ENCODE results near the gene GSC2.
A peak's percentile ranks its signal among the peaks of the same experiment; 100 is the strongest.
"Not testable (repeated sequence)": the region's sequence is repeated elsewhere in the genome, so short reads cannot be mapped to it uniquely, and the experiment has no call there.

Gene GSC2

DNA sequence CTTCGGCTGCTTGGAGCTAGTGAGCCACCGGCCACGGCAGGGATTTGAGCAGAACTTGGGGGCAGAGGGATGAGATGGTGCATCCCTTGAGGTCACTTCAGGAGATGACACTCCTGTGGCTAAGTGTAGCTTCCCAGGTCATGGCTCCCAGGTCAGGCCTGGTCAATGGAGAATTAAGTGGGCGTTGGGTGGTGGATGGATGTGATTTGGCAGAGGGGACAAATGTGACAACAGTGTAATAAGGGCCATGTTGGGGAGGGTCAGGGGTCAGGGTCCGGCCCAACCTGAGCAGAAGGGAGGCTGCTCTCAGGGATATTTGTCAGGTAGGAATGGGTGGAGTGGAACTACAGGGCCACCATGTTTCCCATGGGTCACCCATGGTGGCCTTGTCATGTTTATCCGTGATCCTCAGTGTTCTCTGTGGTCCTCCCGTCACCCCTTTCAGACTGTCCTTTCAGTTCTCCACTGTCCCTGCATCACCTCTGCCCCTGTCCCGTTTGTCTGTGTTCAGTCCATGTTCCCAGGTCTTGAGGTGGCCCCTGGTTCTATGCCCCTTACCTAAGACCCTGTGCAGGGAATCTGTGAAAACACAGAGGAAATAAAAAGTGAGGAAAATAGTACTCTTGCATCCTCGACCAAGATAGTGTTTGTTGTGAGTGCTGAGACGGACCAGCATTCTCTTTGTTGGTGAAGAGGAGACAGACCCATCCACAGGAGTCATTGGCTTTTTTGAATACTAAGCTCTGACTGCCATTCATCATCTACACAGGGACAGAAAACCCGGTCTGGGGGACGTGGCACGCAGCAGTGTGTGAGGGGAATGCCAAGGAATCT is 22.3 kb upstream of the GSC2 start:
- H3K27me3 Mint-ChIP-seq, result peaks cover 32% of the 10 kb centered on the region
- peaks cover 77% of the 10 kb centered on the region for H3K4me1 Mint-ChIP-seq
- peak overlapping the region; percentile 98 for H3K27ac Mint-ChIP-seq
- H3K4me3 Mint-ChIP-seq, result peak overlapping the region; percentile 82 to 96
- ATAC-seq (no peak), DNase-seq (no peak)
- no peaks in the 10 kb centered on the region for H3K9me3 Mint-ChIP-seq

- ATAC-seq, result no peak
- no peak overlapping the region for H3K27ac Mint-ChIP-seq
- H3K4me3 Mint-ChIP-seq, result peak overlapping the region; percentile 82 to 96
- H3K9me3 Mint-ChIP-seq, result no peaks in the 10 kb centered on the region
- no peak for DNase-seq
- H3K4me1 Mint-ChIP-seq, result peaks cover 52% of the 10 kb centered on the region
- H3K27me3 Mint-ChIP-seq, result peaks cover 50% of the 10 kb centered on the region
These were observed 19.8 kb upstream of the GSC2 start for GRCh38 chr22:19169947-19170318.

DNA sequence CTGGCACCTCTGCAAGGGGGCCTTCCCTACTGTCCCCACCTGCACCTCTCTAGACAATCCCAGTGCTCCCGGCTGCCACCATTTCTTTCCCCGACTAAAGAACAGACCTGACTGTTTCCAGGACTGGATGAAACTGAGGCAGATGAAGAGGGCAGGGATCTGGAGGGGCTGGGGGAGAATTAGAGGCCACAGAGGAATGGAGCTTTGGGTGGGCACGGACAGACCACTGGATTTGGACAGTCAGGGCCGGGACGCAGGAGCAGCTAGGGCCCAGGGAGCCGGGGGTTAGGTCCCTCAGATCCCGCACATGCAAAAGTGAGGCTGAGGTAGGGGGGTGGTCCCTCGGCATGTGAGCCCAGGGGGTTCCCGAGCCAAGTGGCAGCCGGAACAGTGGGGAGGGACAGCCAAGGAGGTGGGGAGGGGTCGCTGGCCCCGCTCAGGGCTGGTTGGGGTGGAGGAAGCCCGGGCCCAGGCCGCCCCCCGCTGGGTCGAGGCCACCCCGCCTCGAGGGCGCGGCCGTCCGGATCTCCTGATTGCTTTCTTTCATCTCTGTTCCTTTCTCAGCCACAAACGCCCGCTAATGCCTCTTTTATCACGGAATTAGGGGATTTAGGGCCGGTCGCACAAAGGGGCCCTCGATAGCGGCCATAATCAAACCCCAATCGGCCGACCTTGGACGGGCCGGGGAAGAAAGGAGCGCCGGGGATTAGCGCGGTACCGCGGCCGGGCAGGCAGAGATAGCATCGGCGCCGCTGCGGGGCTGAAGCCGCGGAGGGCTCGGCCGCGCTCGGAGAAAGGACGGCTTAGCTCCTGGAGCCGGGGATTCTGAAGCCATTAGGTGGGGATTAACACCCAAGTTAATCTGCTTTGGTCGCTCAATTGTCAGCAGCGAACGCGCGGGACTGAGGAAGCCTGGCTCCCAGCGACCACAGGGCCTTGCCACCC is 19.2 kb upstream of the GSC2 start:
- no peak for ATAC-seq
- H3K27me3 Mint-ChIP-seq, result peaks cover 56% of the 10 kb centered on the region
- H3K9me3 Mint-ChIP-seq, result no peaks in the 10 kb centered on the region

DNA sequence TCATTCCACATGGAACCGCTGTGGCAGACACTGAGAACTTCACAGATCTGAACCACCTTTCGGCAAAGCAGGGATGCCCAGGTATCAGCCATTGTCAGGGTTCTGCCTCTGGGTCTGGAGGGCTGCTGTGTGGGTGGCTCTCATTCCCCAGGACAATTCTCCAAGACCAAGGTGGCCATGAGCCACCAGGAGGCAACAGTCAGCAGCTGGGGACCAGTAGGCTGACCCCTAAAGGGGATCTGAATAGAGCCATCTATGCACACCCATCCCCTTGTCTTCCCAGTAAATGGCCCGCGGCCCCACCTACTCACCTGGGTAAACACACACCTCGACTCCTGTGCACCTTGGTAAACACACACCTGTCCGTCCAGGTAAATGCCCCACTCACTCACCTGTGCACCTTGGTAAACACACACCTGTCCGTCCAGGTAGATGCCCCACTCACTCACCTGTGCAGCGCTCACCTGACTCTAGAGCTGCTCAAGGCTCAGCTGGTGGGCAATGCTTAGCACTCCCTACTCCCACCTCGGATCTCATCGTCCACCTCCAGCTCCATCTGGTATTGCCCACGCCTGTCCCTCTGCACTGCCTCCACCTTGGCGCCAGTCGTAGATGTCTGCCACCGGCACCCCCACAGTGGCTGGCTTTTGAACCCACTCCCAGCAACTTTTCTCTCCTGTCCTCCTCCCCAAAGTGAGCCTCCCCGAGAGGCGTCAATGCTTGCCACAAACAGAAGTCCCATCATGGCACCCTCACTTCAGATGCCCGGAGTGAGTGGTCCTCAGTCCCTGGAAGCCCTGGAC is 18.2 kb upstream of the GSC2 start:
- Mint-ChIP-seq H3K27ac (peak overlapping the region in 1 of 2 donors; percentile 22), H3K9me3 (no peaks in the 10 kb centered on the region), H3K4me3 (no peak overlapping the region), H3K27me3 (peaks cover 62% of the 10 kb centered on the region), H3K4me1 (peaks cover 35% of the 10 kb centered on the region)
- DNase-seq (no peak), ATAC-seq (no peak)

More for the DNA sequence above, 19.2 kb upstream of the GSC2 start:
- H3K4me3 Mint-ChIP-seq, result peak overlapping the region; percentile 67 to 80
- no peak overlapping the region for H3K27ac Mint-ChIP-seq
- no peak for DNase-seq
- H3K4me1 Mint-ChIP-seq, result peaks cover 45% of the 10 kb centered on the region

- DNase-seq (no peak), ATAC-seq (no peak)
- Mint-ChIP-seq H3K4me3 (no peak overlapping the region), H3K27ac (no peak overlapping the region), H3K9me3 (no peaks in the 10 kb centered on the region), H3K4me1 (peaks cover 25% of the 10 kb centered on the region), H3K27me3 (peaks cover 63% of the 10 kb centered on the region)
These were observed 17.2 kb upstream of the GSC2 start for GRCh38 chr22:19167106-19167869.

- Mint-ChIP-seq H3K27ac (no peak overlapping the region), H3K4me1 (peaks cover 21% of the 10 kb centered on the region), H3K4me3 (no peak overlapping the region), H3K9me3 (no peaks in the 10 kb centered on the region), H3K27me3 (peaks cover 63% of the 10 kb centered on the region)
- DNase-seq (no peak), ATAC-seq (no peak)
These were observed 16.3 kb upstream of the GSC2 start for GRCh38 chr22:19166421-19166820.

GRCh38 chr22:19164425-19164824 is 14.3 kb upstream of the GSC2 start:
- DNase-seq (no peak), ATAC-seq (no peak)
- H3K27ac Mint-ChIP-seq, result no peak overlapping the region
- no peak overlapping the region for H3K4me3 Mint-ChIP-seq
- H3K4me1 Mint-ChIP-seq, result peaks cover 7% of the 10 kb centered on the region
- H3K9me3 Mint-ChIP-seq, result no peaks in the 10 kb centered on the region
- peaks cover 51% of the 10 kb centered on the region for H3K27me3 Mint-ChIP-seq

GRCh38 chr22:19158649-19159048 is 8.6 kb upstream of the GSC2 start:
- H3K4me1 Mint-ChIP-seq, H3K27ac Mint-ChIP-seq, ATAC-seq, H3K9me3 Mint-ChIP-seq, DNase-seq, H3K4me3 Mint-ChIP-seq: not testable (repeated sequence)
- H3K27me3 Mint-ChIP-seq, result peaks cover 30% of the 10 kb centered on the region

- not testable (repeated sequence) for H3K9me3 Mint-ChIP-seq, H3K4me1 Mint-ChIP-seq, H3K4me3 Mint-ChIP-seq, ATAC-seq, DNase-seq
- Mint-ChIP-seq H3K27me3 (peaks cover 50% of the 10 kb centered on the region), H3K27ac (peak overlapping the region in 1 of 2 donors; percentile 4)
These were observed 6.0 kb upstream of the GSC2 start for GRCh38 chr22:19156109-19156508.

DNA sequence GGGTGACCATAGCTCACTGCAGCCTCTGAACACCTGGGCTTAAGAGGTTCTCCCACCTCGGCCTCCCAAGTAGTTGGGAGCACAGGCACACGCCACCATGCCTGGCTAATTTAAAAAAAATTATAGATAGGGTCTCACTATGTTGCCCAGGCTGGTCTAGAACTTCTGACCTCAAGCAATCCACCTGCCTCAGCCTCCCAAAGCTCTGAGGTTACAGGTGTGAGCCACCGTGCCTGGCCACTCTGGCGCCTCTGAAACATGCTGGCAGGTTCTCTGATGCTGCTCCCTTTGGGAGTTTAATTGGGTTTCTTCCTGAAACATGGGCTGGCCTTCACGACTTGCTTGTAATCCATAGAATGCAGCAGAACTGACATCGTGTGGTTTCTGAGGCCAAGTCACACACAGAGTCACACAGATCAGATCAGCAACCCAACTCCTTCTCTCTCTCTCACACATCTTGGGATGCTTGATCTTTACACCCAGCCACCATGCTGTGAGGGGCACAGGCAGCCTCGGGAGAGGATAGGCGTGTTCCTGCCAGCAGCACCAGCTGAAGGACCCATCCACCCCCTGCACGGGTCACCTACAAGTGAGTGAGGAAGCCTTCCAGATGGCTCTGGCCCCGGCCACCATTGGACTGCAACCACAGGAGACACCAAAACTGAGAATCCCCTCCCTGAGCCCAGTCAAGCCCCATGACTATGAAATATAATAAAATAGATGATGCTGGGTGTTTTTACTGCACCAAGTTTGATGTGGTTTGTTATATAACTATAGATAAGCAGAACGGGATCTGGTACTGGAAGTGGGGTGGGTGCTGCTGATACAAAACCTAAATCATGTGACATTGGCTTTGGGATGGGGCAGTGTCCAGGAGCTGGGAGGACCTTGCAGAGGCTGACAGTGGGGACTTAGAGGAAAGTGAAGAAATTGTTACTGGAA is 3.1 kb upstream of the GSC2 start:
- ATAC-seq (no peak), DNase-seq (no peak)
- Mint-ChIP-seq H3K27me3 (peaks cover 70% of the 10 kb centered on the region), H3K27ac (no peak overlapping the region), H3K9me3 (no peaks in the 10 kb centered on the region), H3K4me3 (no peak overlapping the region), H3K4me1 (peaks cover 13% of the 10 kb centered on the region)

GRCh38 chr22:19151329-19152191 is 1.5 kb upstream of the GSC2 start:
- Mint-ChIP-seq H3K9me3 (no peaks in the 10 kb centered on the region), H3K4me3 (peak overlapping the region; percentile 69 to 83), H3K27ac (no peak overlapping the region), H3K27me3 (peaks cover 84% of the 10 kb centered on the region), H3K4me1 (peaks cover 13% of the 10 kb centered on the region)
- no peak for ATAC-seq
- no peak for DNase-seq

DNA sequence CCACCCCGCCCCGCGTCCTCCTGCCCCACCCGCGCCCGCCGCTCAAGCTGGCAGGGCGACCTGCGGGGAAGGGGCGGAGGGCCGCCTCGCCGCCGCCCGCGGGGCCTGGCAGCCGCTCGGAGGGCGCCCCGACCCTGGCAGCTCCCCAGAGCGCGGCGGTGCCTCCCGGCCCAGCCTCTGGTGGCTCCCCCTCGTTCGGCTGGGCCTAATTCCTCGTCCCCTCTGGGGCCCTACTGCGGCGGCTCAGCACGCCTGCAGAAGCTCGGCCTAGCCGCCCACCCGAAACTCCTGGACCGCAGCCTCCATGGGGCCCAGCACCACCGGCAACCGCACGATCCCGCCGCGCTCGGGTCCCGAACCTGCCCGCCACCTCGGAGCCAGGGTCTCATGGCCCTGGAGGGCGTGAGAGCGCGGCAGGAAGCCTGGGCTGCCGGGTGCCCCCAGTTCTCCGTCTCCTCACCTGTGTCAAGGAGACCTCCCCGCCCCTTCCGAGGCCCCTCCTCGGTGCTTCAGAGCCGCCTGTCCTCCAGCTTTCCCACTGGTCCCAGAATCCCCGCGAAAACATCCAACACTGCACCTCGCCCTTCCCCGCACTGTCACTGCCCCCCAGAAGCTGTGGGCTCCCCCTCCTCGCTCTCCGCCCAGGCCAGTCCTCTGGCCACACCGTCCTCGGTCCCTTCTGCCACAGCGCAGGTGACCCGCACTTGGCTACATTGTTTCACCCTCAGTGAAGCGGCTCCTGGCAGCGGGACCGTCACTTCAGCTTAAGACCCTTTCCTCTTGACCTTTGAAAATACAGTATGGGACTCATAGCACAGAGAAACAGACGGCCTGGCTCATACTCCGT is 613 bp upstream of the GSC2 start:
- H3K9me3 Mint-ChIP-seq, result no peaks in the 10 kb centered on the region
- no peak overlapping the region for H3K27ac Mint-ChIP-seq
- peaks cover 13% of the 10 kb centered on the region for H3K4me1 Mint-ChIP-seq
- H3K27me3 Mint-ChIP-seq, result peaks cover 80% of the 10 kb centered on the region
- DNase-seq (no peak), ATAC-seq (no peak)
- peak overlapping the region; percentile 69 to 83 for H3K4me3 Mint-ChIP-seq

All from stimulated activated naive CD8-positive, alpha-beta T cell treated with anti-CD3 and anti-CD28 coated beads, Interleukin-15, amount 100 ng/mL, for 72 hours (primary cell).